Ovary (tissue), 3 donors: ENCODE results near the gene CROCC2.

ENCODE experiments used
- CTCF ChIP-seq, 3 donors: fragments of 450-650 bp in 2 of 3; fragments of 200-600 bp in 1 of 3; IDR thresholded peaks; one replicate each; pipeline versions ENCODE4 v1.5.1 to v1.8.0; 2016 to 2022; ENCODE audit warnings: antibody characterized with exemption in 3 of 3, mild to moderate bottlenecking in 1 of 3
- EP300 ChIP-seq: sonication (generic); formaldehyde crosslinking; IDR thresholded peaks from one replicate; pipeline ENCODE4 v1.6.1; 2017; ENCODE audit warnings: antibody characterized with exemption
- donor health status: DM: no; HTN: no; CAD: no.

DNA sequence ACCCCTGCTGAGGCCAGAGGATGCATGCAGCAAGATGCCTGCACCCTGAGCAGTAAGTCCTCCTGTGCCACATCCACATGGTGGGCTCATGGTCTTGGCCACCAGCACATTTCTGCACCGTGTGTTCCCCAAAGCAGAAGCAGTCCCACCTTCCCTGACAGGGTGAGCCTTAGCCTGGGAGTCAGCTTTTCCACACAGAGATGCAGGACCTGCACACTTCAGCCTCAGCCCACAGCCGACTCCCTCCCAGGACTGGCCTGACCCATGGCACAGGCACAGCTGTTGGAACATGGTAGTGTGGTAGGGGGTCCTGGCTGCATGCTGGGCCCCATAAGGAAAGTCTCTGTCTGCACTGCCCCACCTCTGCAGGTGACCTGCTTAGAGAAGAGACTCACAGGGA, 97.2 kb downstream of the CROCC2 start:
- TF ChIP-seq CTCF (IDR thresholded peaks at IDR 0.05) (no peak), EP300 (no peak)
